ENCODE results near the gene PCDH9.

Gene PCDH9

DNA sequence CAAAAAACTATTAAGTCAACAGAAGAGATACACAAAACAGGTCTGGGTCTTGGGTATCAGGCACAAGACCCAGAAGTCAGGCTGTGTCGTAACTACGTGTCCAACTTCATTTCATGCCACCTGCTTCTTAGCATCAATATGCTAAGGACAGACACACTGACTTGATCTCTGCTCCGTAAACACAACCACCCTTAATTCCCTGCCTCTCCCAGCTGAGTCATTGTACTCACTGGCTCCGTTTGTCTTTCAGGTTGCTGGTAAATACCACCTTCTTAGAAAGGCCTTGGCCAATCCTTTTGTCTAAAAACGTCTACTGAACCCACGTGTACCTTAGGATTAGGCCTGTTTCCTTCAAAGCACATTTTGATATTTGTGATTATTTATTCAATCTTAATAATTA, 726.2 kb downstream of the PCDH9 start:
- DNase-seq, result no peak

DNA sequence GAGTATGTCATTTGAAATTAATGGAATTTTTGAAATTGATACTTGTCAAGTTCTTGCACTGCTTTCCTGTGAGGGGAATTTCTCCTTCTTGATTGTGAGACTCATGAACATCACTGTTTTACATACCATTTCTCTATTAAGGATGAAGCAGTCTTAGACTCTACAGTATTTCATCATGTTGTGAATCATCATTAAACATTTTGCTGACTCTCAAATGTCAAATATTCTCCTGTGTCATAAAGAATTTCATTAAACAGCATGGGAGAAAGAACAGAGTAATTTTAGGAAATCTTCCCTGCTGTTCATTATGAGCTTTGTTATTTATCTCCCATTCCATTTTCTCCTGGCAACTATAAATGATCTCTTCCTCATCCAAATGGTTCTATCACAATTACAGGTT, 729.0 kb downstream of the PCDH9 start:
- no peak for DNase-seq

DNA sequence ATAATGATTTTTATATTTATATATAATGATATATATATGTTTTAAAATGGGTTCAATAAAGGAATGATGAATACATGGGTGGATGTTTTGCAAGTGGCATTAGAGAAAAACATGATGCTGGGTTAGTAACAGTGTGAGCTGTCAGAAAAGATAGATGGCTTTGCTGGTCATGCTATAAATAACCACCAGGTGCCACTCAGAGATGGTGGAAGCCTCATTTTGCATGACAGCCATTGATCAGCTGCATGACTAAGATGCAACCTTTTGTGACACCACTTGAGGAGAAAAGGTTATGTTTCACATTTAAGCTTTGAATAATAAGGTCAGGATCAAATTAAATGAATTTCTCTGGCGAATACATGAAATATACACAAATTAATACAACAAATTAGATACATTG, 737.7 kb downstream of the PCDH9 start:
- no peak for DNase-seq

DNA sequence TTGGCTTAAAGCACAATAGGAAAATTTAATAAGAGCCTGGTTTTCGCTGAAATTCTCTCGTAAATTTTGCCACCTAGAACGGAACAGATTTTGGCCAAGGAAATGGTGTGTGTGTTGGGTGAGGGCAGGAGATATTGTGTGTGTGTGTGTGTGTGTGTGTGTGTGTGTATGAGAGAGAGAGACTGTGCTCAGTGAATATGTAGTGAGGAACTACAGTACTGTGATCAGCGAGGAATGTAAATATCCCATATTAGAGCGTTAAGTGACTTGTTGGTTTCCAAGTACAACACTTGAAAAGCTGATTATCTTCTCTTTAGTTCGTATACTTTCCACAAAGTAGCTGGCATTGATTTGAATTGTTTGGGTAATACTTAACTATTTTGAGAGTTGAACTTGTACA, 738.9 kb downstream of the PCDH9 start:
- DNase-seq, result no peak

DNA sequence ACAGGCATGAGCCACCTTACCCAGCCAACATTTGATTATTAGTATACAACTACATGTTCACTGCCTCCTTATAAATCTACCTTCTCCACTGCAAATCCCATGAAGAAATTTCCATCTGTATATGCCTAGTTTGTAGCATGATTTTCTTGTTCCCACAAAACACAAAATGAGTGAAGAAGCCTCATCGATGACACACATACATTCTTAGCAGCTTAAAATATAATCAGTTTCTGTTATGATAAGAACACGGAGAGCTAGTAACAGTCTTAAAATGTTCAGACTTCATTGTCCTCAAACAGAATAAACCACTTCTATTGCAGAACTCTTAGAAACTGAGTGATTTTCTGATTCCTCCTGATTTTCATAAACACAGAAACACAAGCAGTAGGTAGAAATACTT, 740.5 kb downstream of the PCDH9 start:
- no peak for DNase-seq

DNA sequence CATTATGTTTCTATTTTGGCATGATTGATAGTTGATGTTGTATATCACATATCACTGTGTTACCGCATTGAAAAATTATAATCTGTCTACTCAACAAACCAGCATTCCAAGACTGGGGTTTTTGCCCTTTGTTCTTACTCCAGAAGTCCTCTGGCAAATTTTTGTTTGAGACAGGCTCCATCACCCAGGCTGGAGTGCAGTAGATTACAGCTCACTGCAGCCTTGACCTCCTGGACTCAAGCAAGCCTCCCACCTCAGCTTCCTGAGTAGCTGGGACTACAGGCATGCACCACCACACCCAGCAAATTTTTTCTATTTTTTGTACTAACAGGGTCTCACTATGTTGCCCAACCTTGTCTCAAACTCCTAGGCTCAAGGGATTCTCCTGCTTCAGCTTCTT, 741.0 kb downstream of the PCDH9 start:
- DNase-seq, result no peak

DNA sequence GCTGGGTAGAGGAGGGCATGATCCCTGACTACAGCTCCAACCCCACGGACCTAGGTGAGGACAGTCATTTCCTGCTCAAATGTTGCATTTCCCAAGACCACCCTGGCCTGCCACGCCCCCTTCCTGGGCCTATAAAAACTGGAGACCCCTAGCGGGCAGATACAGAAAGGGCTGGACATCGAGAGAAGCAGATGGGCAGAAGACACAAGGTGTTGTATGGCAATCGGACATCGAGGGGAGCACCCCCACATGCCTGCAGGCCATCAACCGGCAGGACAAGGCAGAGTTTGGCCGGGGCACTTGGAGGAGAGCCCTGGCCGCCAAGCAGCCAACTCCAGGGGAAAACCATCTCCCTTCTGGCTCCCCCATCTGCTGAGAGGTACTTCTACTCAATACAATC, 746.4 kb downstream of the PCDH9 start:
- no peak for DNase-seq

DNA sequence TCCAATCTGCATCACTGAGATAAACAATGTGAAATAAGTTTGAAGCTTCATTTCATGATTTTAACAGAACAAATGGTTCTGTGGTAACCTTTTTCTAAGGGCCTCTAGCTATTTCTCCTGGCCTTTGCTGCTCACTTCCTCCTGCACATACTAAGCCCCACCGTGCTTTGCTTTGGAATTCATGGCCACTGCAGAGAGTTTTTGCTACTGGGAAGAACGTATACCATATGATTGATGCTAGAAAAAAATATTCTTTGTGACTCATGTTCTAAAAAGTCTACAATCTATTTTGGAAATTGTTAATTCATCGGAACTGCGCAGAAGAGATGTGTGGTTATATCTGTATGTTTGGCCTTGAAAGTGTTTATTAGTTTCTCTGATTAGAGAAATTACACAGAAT, 747.3 kb downstream of the PCDH9 start:
- DNase-seq, result no peak

DNA sequence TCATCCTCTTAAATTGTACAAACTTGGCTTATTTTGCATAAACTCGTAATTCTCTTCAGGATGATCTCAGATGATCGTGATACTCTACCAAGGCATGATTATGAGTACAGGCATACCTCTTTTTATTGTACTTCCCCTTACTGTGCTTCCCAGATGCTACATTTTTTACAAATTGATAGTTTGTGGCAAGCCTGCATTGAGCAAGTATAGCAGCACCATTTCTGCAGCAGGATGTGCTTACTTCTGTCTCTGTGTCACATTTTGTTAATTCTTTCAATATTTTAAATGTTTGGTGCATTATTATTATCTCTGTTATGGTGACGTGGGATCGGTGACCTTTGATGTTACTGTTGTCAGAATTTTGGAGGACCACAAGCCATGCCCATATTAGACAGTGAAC, 752.3 kb downstream of the PCDH9 start:
- no peak for DNase-seq

DNA sequence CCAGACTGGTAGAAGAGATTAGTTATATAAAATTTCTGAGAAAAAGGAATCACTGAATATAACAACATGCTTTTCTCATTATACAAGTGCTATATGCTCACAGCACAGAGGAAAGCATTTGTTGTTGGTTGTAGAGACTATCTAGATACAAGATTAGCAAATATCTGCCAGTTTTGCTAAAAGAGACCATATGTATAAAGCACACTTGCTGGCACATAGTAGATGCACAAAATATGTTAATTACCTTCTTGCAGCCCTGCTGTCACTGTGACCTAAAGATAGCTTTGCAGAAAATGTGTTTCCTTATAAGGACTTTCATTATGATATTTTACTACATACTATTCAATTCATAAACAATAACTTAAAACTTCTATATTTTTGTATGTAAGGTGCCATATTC, 755.1 kb downstream of the PCDH9 start:
- DNase-seq, result no peak

DNA sequence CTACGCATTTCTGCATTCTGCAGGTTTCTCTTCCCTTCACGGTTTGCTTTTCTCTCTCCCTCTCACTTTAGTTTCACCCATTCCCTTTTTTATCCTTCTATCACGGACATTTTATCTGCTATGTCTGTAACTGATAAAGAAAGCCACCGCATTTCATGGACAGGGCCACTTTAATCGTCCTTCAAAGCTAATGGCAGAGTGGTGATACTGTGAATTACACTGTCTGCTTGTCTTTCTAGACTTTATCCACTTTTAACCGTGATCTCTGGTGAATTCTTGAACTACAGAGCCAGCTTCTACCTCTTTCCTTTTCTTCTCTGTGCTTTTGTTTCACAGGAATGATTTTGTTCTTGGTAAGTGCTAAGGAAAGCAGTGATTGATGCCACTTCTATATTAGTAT, 760.4 kb downstream of the PCDH9 start:
- no peak for DNase-seq

DNA sequence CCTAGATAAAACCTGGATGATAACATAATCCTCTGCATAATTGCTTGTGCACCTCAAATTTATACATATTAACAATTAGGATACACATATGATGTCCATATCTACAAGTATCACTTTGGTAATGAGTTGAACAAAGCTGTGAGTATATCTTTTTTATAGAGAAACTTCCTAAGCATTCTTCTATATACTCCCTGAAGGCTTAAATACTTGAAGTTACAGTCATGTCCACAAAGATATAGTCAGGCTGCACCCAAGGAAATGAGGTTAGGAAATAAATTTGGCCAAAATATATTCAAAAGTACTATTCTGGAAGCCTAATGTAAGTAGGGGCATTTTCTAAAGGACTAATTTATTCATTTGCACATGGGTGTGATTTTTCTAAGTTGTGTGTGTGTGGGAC, 761.5 kb downstream of the PCDH9 start:
- DNase-seq, result no peak

DNA sequence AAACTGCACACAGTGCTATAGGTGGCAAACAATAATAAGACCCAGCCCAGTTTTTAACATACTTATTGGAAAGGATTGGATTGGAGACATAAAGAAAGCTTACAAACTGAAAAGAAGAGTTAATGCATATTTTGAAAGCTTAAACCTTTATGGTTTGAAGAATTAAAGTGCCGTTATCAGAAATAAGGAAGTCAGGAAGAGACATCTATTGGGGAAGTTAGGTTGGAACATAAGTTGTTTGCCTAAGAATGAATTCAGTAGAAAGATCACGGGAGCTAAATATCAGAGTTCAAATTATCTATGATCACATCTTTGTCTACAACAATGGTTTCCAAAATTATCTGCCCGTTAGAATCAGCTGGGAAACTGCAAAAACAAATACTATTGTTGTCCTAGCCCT, 767.9 kb downstream of the PCDH9 start:
- DNase-seq, result no peak

DNA sequence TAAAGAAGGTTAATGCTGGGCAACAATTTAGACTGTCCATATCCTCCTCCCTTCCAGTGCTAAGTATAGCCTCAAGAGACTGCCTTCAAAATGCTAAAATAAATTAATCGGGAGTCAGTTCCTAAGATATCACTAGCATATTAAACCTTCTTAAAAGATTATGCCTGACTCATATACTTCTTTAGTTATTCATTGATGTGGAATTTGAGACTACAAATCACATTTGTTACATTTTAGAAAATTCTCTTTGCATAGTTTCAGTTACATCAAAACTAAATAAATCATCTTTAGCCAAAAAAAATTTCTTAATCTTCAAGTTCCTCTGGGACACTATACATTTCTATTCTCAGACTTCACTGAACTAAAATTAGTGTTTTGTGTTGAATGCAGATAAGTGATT, 769.1 kb downstream of the PCDH9 start:
- DNase-seq, result no peak

DNA sequence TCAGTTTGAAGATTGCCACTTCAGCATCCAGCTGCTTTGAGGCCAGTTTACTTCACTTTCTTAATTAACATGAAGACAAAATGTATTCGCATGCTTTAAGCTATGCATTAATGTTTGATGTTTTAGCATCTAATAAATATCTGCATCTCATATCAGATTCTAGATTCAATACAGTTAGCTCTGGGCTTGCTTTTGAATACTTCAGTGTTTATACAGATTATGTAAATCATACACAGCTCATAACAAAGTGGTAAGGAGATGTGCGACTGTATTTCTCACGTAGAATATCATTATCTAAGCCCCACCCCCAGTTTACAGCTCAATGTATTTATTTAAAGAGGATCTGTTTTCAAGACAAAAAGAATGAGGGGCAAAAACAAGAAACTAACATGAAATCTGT, 770.5 kb downstream of the PCDH9 start:
- no peak for DNase-seq

DNA sequence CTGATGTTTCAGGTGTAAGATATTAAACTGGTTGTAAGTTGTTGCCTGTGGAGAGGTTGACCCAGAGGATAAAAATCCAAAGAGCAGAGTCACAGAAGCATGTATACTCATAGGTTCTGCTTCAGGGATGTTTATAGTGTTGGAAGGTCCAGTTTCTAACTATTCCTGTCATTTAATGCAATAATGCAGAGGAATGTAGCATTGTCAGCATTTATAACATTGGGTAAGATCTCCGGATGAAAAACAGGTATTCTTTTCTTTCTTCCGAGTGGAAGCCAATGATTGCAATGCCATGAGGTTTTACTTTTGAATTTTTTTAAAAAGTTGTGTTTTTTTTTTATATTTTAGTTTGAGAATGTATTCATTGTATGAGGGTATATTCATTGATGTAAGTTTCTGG, 771.0 kb downstream of the PCDH9 start:
- no peak for DNase-seq

DNA sequence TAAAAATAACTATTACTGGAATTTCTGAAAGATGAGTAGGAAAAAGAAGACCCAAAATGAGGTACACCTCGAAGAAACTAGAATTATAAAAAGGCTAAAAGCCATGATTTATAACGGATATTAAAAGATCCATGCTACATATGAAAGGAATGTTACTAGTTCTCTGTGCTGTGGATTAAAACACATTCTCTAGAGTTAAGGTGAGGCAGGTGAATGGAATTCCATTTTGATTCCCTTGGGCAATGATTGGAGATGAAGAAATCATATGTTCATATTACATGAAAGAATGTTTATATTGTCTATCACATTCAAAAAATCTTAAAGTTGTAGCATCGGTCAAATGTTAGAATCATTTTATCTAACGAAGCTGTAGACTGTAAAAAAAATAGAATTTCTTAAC, 783.7 kb downstream of the PCDH9 start:
- DNase-seq, result no peak

DNA sequence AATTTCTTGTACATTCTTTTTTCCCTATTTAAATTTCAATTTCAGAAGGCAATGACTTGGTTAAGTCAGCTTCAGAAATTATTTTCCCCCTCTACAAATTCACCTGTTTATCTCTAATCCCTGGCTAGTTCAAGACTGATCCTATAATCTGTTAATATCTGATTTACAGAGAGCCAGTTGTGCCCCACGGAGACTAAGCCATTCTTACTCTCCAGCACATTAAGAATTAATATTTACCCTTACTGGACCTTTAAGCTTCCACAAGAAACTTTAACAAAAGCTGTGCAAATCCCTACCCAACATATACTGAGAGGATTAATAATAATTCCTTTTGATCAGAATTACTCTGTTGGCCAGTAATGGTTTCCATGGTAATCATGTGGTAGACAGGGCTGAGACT, 786.2 kb downstream of the PCDH9 start:
- DNase-seq, result no peak

DNA sequence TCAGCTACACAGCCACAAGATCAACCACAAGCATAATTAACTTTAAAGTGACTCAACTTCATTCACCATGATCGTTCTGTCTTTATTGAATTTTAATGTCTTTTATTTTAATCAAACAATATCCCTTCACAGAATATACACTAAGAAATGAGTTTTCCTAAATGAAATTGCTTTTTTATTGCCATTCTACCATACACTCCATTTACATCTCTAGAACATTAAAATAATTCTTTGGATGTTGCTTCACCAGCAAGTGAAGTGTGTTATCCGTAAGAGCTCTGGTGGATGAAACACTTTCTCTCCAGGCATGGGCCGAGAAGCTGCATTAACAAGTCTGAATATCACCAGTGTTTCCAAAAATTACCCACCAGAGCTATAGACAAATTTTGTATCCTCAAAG, 789.2 kb downstream of the PCDH9 start:
- DNase-seq, result no peak

DNA sequence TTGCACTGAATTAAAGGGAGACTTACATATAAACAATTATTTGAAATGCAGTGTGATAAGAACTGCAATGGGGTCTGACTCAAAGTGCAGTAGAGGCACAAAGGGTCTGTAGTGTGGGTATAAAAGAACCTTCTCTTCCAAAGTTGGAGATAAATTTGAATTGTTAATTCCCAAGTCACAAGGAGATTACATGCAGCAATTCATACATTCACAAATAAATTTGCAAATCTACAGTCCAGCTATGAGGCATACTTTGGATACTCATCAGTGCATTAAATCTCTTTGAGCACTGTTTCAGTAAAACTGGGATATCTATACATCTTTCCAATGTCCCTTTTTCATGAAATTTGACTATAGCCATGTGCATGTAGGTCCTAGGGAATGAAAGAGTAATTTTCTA, 799.4 kb downstream of the PCDH9 start:
- DNase-seq, result no peak

DNA sequence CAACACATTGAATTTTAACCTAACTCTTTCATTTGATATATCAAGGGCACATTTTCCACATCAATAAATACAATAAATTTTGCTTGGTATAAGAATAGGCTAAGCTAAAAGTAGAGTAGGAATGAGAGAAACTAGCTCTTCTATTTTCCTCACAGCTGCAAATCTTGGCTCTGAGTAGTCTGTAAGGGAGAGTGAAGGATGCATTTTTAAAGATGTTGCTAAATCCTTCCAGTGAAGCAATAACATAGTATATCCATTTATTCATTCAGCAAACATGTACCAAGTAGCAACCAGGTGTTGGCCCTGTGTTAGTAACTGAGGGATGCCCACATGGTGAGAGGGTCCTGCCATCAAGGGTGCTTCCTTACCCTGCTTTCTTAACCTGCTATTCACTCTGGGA, 799.9 kb downstream of the PCDH9 start:
- DNase-seq, result no peak

DNA sequence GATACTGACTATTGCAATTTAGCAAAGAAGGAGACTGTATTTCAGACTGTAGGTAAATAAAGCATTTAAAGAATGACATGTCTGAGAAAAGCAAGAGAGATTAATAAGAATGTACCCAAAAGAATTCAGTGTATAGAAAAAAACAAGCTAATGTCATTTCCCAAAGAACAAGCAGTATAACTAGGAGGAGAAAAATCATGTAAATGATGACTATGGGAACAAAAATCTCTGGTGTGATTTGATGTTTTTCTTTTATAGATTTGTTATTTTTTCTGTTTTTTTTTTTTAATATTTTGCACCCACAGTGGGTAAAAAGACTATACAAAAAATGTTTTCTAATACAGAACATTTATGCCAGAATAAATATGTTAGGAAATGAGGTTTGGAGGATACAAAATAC, 801.0 kb downstream of the PCDH9 start:
- DNase-seq, result no peak

DNA sequence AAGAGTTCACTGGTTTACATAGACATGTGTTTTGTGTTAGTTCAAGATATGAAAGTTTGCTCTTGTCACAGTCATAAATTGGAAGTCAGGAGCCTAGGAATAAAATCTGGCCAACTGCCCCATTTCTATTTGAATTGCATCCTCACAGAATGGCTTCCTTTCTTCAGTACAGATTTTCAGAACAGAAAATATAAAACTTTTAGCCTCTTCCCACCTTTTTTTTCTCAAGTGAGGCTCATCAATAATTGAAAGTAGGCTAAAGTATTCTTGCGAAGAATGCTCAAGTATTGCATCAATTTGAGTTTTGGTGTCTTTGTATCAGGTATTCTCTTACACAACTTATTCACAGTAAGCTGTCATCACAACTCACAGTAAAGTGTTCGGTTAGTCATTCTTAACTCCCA, 802.7 kb downstream of the PCDH9 start:
- DNase-seq, result no peak

DNA sequence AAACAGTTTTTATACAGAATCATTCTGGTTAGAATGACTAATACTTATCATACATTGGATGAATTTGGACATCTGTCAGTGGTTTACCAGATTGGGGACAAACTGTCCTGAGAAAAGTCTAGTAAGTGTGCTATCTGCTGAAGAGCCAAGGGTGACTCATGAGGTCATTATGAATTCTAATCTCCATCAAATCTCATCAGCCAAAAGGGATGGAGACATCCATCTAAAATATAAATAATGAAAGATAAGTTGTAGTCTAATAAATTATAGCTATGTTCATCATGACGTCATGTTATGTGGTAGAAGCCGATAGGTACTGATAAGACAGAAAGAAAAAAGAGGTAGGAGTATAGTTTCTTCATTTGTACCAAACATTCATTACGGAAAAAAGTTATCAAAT, 804.4 kb downstream of the PCDH9 start:
- no peak for DNase-seq

DNA sequence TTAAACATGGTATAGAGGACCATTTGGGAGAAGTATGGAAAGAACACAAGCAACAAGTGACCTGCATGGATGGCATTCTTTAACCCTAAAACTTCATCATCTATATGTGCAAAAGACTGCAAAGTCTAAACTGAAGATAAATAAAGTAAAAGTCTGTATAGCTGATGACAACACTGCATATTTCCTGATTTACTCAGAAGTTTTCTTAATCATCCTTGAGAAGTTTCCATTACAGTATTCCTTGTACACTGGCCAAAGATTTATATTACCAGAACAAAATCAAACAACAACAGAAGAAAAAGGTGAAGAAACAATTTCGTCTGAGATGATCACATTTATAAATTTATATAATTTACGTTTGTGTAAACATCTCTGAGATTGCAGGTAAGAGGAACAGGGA, 805.7 kb downstream of the PCDH9 start:
- no peak for DNase-seq

DNA sequence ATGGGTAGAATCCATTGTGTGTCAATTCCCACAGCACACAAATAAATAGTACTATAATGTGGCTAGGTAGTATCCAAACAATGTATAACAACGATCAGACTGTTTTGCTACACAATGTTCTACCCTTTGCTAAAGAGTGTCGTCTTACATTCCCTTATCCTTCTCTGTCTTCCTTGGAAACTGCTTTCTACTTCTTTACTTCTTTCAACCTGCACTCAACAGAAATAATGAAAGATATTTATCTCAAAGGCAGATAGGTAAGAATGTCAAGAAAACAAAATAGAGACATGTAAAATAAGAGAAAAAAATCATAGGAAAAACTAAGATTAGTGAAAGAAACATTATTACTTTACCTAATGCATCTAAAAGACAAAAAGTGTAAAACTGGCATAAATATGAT, 814.7 kb downstream of the PCDH9 start:
- no peak for DNase-seq

Data from cerebellar nuclear complex (tissue), 1 donor.